Sigmoid colon (tissue), 4 donors: ENCODE data around the gene GALNT13.

Experiments used
- CTCF ChIP-seq, 4 experiments: fragments of 450-650 bp in 3 of 4; fragments of 200-600 bp in 1 of 4; IDR thresholded peaks; one replicate each; pipeline ENCODE4 v1.5.1; 2016 to 2019; ENCODE audit warnings: antibody characterized with exemption in 4 of 4, mild to moderate bottlenecking in 3 of 4, moderate library complexity in 2 of 4
- POLR2A ChIP-seq, 2 donors: fragments of 450-650 bp; IDR thresholded peaks; one replicate each; pipeline ENCODE4 v1.6.1; 2016; ENCODE audit warnings: antibody characterized with exemption in 2 of 2, mild to moderate bottlenecking in 2 of 2, moderate library complexity in 2 of 2
- POLR2AphosphoS5 ChIP-seq, 4 donors: sonication (generic); formaldehyde crosslinking; IDR thresholded peaks; one replicate each; pipeline ENCODE4 v1.6.1; 2017; ENCODE audit warnings: antibody characterized with exemption in 4 of 4

GRCh38 chr2:154392256-154392655, 520.5 kb downstream of the GALNT13 start:
- no peak for TF ChIP-seq CTCF (IDR thresholded peaks at IDR 0.05)
- no peak for TF ChIP-seq POLR2A (IDR thresholded peaks at IDR 0.05)
- no peak for TF ChIP-seq POLR2AphosphoS5 (IDR thresholded peaks at IDR 0.05)
